ENCODE results near the gene PRSS27. TPM values are rescaled to one million over a fixed set of nuclear protein-coding genes. Genes with fewer than 3 reads are reported as not detected.
A peak's percentile ranks its signal among the peaks of the same experiment; 100 is the strongest.
"Not testable (repeated sequence)": the region's sequence is repeated elsewhere in the genome, so short reads cannot be mapped to it uniquely, and the experiment has no call there.

PRSS27 gene
- total and polyA plus RNA-seq, 12 donors = 0.33 to 2.7 (median 1.4) TPM; not detected in 2

GRCh38 chr16:2728034-2728433 is 8.0 kb upstream of the PRSS27 start:
- 75 to 90% (median 83%) methylated on average over 7 of the region's 7 CpGs for WGBS, 4 donors
- DNase-seq = no peak
- TF ChIP-seq POLR2A (IDR thresholded peaks at IDR 0.05) = no peak
- TF ChIP-seq CTCF (IDR thresholded peaks at IDR 0.05) = no peak
- Histone ChIP-seq H3K9me3 (replicated peaks in 1 of 3) (no peaks in the 10 kb centered on the region), H3K27me3 (no peaks in the 10 kb centered on the region), H3K27ac (no peak overlapping the region), H3K36me3 (replicated peaks in 1 of 2) (no peaks in the 10 kb centered on the region), H3K4me3 (no peak overlapping the region), H3K4me1 (replicated peaks in 1 of 2) (no peaks in the 10 kb centered on the region)
- intact Hi-C loops (cut with DNase I) = no loop called here

GRCh38 chr16:2726923-2727322 is 6.9 kb upstream of the PRSS27 start:
- Histone ChIP-seq H3K27ac (no peak overlapping the region), H3K27me3 (no peaks in the 10 kb centered on the region), H3K4me1 (replicated peaks in 1 of 2) (no peaks in the 10 kb centered on the region), H3K36me3 (replicated peaks in 1 of 2) (no peaks in the 10 kb centered on the region), H3K9me3 (replicated peaks in 1 of 3) (no peaks in the 10 kb centered on the region), H3K4me3 (no peak overlapping the region)
- WGBS, 4 donors = 77 to 87% (median 80%) methylated on average over 5 of the region's 5 CpGs
- TF ChIP-seq POLR2A (IDR thresholded peaks at IDR 0.05) (no peak), CTCF (IDR thresholded peaks at IDR 0.05) (no peak)
- intact Hi-C loops (cut with DNase I) = no loop called here
- DNase-seq = no peak

GRCh38 chr16:2724816-2725348 is 4.9 kb upstream of the PRSS27 start:
- Histone ChIP-seq H3K4me3 (no peak overlapping the region), H3K36me3 (replicated peaks in 1 of 2) (no peaks in the 10 kb centered on the region), H3K4me1 (replicated peaks in 1 of 2) (peaks cover 4 to 11% of the 10 kb centered on the region in 2 donors), H3K27ac (no peak overlapping the region), H3K27me3 (no peaks in the 10 kb centered on the region), H3K9me3 (replicated peaks in 1 of 3) (no peaks in the 10 kb centered on the region)
- intact Hi-C loops (cut with DNase I) = no loop called here
- 60 to 69% (median 66%) methylated on average over 9 to 16 of the region's 16 CpGs for WGBS, 4 donors
- TF ChIP-seq CTCF (IDR thresholded peaks at IDR 0.05) (no peak), POLR2A (IDR thresholded peaks at IDR 0.05) (no peak)
- DNase-seq = no peak

GRCh38 chr16:2724088-2724676 is 4.2 kb upstream of the PRSS27 start:
- no peaks in the 10 kb centered on the region for H3K36me3 ChIP-seq (replicated peaks in 1 of 2)
- no peaks in the 10 kb centered on the region for H3K9me3 ChIP-seq (replicated peaks in 1 of 3)
- WGBS, 4 donors = 71 to 79% (median 77%) methylated on average over 7 of the region's 7 CpGs
- H3K27me3 ChIP-seq = no peaks in the 10 kb centered on the region
- intact Hi-C loops (cut with DNase I) = no loop called here
- DNase-seq = no peak
- TF ChIP-seq POLR2A (IDR thresholded peaks at IDR 0.05) (no peak), CTCF (IDR thresholded peaks at IDR 0.05) (no peak)
- H3K4me1 ChIP-seq (replicated peaks in 1 of 2) = peaks cover 4 to 16% of the 10 kb centered on the region in 2 donors
- H3K4me3 ChIP-seq = no peak overlapping the region
- no peak overlapping the region for H3K27ac ChIP-seq

GRCh38 chr16:2721634-2722173 is 1.7 kb upstream of the PRSS27 start:
- DNase-seq; H3K27me3 ChIP-seq; H3K36me3 ChIP-seq (replicated peaks in 1 of 2); intact Hi-C loops (cut with DNase I); H3K9me3 ChIP-seq (replicated peaks in 1 of 3): not testable (repeated sequence)
- peak overlapping the region in 2 of 5 donors; percentile 65 to 79 for H3K27ac ChIP-seq
- H3K4me1 ChIP-seq (replicated peaks in 1 of 2) = peaks cover 4 to 18% of the 10 kb centered on the region in 2 donors
- 25 to 44% (median 39%) methylated on average over 11 to 14 of the region's 14 CpGs for WGBS, 4 donors
- H3K4me3 ChIP-seq = peak overlapping the region in 2 of 4 donors; percentile 61 to 62
